CD4-positive, alpha-beta T cell treated with Interleukin-15 for 4 hours (primary cell): ENCODE results near the gene GNAI2.
A peak's percentile ranks its signal among the peaks of the same experiment; 100 is the strongest.
"Not testable (repeated sequence)": the region's sequence is repeated elsewhere in the genome, so short reads cannot be mapped to it uniquely, and the experiment has no call there.

Experiments
- DNase-seq: peaks from one replicate; pipeline ENCODE4 v3.0.0-alpha.2; 2020; ENCODE audit warnings: low spot score

The GNAI2 gene

DNA sequence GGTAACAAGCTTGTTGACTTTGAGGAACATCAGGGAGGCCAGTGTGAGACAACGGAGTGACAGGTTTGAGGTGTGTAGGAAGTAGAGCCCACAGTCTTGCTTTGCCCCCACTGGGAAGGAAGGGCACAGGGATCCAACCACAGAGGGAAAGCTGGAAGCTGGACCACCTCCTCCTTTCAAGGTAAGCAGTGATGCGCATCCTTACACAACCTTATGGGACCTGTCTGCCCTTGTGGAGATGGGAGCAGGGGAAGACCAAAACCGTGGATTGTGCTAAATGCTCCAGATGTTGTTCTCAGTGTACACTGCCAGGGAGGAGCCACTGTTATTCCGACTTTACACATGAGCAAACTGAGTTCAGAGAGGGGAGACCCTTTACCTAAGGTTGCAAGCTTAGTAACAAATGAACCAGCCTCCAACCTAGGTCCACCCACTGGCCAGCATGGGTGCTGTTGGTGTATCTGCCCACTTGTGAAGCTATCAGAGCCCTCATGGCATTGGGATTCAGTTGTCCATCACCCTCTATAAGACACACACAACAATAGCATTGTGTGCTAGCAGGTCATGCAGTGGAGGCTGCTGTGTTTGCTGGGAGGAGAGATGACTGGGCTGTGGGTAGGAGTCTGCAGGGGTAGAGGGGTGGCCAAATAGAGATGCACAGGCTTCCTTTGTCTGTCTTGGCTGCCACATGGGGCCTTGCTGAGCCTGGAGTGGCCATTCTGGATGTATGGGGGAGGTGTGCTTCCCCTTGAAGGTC, 42.3 kb downstream of the GNAI2 start:
- DNase-seq: no peak

DNA sequence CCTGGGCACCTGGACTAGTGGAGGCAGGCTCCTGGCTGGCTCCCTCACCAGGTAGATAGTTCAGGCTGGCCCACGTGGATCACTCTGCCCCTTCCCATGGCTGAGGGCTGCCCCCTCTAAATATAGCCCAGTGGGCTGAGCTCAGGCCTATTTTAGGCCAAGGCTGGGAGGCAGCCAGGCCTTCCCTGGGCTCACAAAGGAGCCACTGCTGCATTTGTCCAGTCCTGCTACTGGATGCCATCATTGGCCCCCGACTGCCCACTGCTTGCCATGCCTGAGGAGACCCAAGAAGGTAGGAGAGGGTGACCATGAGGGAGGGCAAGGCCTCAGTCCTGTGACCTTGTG, 42.8 kb downstream of the GNAI2 start, which contains the start of gene LSMEM2:
LSMEM2 (plus strand) TSS at position 208 of the 345 bp plus-strand sequence; CDS start at position 235, 27 bp downstream.
- DNase-seq: no peak

DNA sequence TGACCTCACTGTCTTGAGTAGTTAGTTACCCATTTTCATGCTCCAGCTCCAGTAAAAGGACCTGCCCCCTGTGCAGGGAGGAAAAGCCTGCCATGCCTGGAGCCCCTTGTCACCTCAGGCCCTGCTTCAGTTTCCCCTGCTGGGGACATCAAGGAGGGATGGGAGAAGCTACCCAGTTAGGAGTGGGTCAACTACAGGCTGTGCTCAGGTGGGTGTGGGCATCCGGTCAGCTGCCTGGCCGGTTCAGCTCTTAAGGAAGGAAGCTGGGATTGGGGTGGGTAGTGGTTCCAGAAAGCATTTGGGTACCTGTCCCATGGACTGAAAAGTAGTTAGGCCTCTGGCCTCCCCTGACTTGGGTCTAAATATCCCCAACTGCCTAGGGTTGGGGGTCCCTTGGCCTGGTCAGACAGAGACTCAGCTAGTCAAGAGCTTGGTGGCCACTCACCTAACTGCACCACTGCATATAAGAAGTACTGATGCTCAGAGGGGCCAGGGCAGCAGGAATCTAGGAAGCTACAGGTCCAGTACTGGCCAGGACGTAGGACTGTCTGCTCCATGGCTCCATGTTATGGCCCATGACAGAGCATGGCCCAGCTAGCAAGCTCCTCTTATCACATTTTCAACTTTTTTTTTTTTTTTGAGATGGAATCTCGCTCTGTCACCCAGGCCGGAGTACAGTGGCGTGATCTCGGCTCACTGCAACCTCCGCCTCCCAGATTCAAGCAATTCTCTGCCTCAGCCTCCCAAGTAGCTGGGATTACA, 43.4 kb downstream of the GNAI2 start:
- no peak for DNase-seq

DNA sequence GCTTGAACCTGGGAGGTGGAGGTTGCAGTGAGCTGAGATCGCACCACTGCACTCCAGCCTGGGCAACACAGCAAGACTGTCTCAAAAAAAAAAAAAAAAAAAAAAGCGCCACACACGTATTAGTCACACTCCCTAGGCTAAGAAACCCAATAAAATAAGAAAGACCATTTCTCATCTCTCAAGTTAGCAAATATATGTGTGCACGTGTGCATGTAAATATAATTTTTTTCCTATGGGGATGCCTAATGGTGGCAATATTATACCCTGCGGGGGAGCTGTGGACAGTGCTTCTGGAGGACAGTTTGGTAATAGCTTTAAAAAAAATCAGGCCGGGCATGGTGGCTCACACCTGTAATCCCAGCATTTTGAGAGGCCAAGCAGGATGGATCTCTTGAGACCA, 48.1 kb downstream of the GNAI2 start:
- not testable (repeated sequence) for DNase-seq

DNA sequence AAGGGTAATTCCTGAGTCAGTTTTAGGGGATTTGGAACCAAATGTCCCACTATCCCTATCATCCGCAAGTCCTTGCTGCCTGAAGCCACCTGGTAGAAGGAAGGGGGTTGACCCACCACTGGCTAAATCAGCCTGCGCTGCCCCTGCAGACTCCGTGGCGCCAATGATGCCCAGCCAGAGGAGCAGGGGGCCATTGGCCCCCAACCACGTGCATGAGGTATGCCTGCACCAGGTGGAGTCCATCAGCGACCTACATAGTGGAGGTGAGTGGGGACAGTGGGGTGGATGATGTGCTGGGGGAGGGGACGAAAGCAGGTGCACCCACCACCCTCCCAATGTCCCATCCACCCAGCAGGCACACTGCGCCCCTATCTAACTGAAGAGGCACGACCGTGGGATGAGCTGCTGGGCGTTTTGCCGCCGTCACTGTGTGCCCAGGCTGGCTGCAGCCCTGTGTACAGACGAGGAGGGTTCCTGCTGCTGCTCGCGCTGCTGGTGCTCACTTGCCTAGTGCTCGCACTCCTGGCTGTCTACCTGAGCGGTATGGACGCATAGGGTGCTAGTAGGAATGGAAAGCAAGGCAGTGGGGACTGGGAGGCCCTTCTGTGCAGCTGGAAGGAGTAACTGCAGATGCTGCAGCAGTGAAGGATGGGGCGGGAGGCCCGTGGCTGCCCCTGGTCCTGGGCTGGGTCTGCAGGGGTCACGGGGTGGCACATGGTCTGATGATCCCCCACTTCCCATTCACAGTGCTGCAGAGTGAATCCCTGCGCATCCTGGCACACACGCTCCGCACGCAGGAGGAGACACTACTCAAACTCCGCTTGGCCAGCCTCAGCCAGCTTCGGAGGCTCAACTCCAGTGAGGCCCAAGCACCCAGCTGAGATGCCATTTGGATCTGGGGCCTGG, 50.6 kb downstream of the GNAI2 start:
- DNase-seq: no peak

DNA sequence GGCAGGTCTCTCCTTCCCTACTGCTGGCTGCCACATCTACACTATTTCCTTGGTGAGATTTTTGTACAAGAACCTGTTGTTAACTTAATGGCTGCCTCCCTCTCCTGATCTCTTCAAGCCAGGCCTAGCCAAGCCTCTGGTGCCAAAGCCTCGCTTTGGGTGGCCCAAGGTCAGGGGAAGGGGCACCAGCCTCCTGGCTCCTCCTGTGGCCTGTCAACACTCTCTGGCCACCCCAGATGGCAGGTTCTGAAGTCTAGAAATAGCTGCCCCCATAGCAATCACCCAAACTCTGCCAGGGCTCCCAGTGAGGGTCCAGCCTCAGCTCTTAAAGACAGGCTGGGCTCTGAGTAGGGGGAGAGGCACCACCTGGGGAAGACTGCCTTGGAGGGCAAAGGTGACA, 51.3 kb downstream of the GNAI2 start:
- DNase-seq: no peak

DNA sequence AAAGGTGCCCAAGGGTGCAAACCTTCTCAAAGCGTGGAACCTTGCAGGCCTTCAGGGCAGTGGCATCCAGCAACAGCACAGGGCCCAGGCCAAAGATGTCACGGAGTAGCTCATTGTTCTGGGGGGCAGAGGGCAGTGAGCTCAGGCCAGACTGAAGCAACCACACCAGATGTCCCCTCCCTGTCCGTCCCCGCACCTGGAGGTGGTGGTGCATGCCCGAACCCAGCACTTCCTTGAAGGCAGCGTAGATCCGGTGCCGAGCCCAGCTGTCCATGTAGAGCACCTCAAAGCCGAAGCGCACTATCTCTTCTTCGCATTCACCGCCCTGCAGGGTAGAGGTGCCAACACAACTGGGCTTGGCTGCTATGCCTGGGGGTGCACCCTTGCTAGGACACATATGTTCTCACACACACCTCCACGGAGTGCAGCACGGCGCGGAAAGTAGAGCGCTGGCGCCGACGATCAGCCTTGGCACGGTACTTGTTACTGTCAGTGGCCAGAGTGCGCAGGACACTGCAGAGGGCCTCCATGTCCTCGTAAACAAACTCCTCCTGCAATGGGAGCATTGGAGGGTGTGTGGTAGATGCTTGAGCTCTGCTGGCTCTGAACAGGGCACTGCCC, 52.5 kb downstream of the GNAI2 start:
- no peak for DNase-seq

DNA sequence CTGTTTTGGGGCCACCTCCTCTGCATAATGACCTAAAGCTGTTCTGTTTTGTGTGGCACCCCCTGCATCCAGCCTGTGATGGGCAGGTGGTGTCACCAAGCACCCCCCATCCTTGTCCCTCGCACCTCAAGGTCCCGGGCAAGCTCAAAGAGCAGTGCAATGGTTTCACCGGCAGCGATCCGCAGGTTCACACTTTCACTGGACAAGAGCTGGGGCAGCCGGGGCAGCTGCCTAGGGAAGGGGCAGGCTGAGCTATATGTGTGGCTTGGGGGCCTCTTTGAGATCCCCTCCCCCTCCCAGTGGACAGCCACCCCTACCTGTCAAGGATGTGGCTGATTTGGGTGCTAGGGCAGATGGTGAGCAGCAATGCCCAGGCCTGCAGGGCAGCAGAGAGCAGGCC, 53.1 kb downstream of the GNAI2 start:
- no peak for DNase-seq

DNA sequence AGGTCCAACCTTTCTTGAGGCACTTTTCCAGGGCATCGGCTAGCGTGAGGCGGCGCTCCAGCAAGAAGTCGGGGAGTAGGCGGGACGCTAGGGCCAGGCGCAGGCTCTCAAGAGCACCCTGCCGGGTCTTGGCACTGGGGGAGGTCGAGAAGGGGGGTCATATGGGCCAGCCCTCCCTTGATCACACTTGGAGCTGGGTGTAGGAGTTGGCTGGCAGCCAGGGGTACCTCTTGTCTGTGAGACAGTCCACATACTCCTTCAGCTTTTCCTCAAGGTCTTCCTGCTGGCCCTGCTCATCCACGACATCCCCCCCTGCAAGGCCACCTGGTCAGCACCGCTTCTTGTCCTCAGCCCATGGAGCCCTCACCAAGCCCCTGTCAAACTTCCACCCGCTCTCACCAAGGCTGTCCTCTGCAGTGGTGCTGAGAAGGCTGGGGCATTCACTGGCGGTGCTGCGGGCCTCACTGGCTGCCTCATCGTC, 54.2 kb downstream of the GNAI2 start:
- DNase-seq: no peak

DNA sequence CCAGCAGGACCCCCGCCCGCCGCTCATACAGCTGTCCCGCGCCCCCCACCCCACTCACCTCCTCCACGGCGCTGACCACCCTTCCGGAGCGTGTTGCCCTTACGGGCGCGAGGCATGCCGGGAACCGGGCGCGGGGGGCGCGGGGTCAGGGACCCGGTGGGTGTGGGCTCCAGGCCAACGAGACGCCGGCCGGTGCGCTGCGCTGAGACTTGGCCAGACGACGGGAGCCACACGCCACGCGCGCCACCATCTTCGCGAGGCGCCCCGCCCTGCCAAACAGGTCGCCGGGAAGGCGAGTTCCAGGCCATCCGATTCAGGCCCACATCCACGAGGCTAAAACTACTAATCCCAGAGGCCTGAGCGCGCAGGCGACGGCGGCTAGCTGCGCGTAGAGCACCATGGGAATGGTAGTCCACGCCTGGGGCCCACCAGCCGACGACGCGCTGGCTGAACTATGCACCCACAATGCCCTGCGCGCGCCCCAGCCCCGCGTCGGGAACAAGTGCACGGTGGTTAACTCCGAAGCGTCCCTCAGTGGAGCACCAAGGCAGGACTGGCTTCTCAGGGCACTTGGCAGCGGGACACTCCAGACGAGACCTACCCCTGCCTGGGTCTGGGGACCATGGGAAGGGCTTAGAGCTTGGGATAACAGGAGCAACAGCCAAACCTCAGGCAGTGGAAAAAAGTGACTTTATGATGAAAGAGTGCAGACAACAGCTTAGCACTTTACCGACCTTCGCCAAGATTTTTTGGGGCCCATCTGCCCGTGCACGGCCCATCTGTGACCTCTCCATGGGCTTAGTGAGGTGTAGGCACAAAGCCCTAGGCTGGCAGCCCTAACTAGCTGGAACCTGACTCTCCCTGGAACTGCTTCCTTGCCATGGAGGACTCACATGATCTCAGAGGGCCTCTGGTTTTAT, 56.4 kb downstream of the GNAI2 start, which contains the start of gene IFRD2:
IFRD2 (minus strand) TSS at position 271 of the 920 bp plus-strand sequence; CDS start at position 116, 155 bp downstream.
- DNase-seq: peak; percentile 97

DNA sequence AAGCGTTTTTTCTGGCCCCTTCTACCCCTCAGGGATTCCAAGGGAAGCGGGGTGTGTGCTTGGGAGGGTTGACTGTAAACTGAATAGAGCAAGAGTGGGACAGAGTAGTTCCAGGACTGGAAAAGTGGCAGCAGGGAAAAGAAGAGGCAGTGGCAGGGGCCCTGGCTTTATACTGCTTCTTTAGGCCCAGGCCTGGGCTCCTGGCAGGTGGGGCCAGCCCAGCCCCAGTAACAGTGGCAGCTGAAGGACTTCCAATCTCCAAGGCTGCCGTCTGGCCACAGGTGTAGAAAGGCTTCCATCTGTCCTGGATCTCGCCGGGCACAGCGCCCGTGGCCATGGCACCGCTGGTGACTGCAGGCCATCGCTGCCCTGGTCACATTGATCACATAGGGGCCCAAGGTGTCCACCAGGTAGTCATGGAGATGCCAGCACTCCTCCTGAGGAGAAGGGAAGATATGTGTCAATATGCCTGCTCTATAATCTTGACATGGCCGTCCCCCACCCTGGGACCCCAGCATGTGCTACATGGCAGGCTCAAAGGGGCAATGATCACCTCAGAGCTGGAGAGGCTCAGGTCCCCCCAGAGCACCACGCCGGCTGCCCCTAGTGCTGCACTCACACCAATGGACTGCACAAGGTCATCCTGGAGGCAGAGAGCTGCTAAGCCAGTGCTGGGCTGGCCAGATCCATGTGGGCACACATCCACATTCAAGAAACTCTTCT, 57.2 kb downstream of the GNAI2 start:
- no peak for DNase-seq

DNA sequence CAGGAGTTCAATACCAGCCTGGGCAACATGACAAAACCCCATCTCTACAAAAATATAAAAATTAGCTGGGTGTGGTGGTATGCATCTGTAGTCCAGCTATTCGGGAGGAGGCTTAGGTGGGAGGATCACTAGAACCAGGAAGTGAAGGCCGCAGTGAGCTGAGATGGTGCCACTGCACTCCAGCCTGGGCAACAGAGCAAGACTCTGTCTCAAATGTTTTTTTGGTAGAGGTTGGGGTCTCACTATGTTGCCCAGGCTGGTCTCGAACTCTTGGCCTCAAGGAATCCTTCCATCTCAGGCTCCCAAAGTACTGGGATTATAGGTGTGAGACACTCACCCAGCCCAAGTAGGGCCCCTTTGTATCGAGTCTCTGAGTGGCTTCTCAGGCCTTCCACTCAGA, 58.1 kb downstream of the GNAI2 start:
- DNase-seq: no peak

DNA sequence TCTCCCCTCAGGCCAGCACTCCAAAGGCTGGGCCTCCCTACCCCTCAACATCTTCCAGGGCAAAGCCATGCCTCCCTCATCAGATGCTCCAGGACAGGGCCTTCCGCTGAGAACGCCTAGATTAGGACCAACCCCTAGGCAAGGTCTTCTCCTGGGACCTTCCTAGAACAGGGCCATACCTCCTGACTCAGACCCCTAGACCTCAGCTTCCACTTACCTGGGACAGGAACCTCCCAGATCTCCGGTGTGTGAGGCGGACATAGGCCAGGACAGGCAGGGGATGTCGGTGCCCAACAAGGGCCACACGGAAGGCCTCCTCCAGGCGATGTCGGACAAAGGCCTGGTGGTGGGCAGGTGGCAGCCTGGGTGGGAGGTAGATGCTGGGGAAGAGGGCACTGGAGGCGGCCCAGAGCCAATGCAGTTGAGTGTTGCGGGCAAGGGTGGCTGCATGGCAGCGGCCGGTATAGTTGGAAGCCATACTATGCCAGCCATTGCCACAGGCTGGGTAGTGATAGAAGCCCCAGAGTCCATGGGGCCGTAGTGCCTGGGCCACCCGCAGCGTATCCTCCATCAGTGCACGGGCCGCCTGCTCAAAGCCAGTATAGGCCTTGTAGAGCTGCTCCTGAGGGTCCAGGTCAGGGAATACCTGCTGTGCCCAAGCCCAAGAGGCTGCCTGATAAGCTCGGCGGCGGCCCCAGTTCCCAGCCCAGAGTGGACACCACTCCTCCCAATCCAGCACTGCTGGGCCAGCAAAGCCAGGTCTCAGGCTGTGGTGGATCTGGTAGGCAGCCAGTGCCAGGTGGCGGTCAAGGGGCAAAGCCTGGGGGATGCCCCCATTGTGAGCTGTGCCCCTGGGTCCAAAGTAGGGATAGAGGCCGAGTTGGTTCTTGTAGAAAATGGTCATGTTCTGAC, 58.7 kb downstream of the GNAI2 start:
- DNase-seq: no peak

DNA sequence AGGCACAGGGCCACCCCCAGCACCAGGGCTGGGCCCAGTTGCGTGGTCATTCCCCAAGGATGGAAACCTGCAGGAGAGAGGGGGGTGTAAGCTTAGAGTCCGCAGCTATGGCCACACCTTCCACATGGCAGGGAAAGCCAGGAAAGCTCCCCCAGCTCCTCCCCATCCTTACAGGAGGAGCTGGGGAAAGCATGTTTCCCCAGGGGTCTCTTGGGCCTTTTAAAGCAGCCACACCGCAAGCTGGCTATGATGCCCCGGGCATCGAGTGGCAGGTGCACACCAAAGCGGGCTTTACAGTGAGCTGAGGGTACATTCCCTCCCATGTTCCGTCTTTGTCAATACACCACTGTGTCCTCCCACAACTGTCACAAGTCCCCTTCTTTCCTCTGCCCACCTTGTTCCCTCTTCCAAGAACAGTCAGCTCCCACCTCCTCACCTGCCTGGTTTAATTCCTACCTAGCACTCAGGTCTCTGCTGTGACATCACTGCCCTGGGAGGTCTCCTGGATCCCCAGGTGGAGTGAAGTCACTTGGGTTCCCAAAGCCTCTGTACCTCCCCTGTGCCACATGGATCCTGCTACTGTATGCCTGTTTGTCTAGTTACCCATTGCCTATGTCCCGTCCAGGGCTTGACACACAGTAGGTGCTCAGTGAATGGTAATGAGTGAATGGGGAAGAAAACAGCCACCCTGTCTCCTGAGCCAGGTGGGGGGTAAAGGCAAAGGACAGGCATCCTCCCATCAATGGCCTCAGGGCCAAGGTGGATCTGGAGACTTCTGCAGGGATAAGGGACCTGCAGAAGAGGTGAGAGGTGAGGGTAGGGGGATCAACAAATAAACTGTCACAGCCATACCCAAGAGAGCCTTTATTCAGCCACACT, 59.8 kb downstream of the GNAI2 start:
- no peak for DNase-seq

DNA sequence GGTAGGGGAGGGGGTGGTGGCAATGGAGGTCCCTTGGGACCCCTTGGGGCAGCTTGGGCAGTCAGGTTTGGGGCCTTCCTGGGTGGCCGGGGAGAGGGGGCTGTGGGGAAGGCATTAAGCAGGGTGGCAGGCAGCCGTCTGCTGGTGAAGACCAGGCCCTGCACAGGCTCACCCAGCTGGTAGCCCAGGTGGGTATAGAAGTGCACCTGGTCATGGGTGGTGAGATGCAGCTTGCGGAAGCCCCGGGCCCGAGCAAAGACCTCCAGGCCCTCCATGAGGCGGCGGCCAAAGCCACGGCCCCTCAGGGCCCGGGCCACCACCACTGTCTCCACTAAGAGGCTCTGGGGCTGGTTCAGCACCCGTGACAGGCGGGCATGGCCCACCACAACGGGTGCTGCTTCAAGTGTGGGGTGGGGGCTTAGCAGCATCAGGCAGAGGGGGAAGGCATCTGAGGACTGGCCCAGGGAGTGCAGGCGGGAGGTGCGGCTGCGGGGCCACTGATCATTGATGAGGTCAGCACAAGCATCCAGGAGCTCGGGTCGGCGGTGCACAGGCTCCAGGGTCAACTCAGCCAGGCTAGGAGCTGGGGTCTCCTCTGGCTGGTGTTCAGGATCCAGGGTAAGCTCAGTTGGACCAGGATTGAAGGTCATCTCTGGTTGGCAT, 60.8 kb downstream of the GNAI2 start:
- DNase-seq: no peak

DNA sequence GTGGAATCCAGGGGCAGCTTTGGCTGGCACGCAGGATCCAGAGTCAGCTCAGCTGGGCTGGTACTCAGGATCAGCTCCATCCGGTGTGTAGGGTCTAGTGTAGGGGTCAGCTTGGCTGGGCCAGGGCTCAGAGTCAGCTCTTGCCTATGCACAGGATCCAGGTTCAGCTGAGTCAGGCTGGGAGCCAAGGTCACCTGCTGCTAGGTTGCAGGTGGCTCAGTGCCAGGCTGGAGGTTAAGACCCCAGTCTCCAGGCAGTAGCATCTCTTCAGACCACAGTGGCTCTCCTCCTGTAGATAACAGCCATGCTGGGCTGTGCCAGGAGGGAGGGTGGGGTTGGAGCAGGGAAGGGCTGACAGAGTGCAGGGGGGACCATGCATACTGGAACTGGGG, 61.4 kb downstream of the GNAI2 start:
- no peak for DNase-seq
